ENCODE results near the gene SAP25.

DNA sequence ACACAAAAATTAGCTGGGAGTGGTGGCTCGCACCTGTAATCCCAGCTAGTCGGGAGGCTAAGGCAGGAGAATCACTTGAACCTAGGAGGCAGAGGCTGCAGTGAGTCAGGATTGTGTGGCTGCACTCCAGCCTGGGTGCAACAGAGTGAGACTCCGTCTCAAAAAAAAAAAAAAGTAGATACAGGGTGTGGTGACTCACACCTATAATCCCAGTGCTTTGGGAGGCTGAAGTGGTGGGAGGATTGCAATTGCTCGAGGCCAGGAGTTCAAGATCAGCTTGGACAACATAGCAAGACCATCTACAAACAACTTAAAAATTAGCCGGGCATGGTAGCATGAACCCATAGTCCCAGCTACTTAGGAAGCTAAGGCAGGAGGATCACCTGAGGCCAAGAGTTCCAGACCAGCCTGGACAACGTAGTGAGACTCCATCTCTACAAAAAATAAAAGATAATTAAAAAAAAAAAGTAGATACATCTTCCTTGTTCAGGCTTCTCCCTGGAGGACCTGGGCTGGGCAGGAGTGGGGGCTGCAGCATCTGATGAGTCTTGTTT lies 40.7 kb upstream of the SAP25 start:
- TF ChIP-seq, protein P1, sequence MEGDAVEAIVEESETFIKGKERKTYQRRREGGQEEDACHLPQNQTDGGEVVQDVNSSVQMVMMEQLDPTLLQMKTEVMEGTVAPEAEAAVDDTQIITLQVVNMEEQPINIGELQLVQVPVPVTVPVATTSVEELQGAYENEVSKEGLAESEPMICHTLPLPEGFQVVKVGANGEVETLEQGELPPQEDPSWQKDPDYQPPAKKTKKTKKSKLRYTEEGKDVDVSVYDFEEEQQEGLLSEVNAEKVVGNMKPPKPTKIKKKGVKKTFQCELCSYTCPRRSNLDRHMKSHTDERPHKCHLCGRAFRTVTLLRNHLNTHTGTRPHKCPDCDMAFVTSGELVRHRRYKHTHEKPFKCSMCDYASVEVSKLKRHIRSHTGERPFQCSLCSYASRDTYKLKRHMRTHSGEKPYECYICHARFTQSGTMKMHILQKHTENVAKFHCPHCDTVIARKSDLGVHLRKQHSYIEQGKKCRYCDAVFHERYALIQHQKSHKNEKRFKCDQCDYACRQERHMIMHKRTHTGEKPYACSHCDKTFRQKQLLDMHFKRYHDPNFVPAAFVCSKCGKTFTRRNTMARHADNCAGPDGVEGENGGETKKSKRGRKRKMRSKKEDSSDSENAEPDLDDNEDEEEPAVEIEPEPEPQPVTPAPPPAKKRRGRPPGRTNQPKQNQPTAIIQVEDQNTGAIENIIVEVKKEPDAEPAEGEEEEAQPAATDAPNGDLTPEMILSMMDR (IDR thresholded peaks at IDR 0.05) = no peak
- TF ChIP-seq POLR2A (IDR thresholded peaks at IDR 0.05) = no peak
- no peak for TF ChIP-seq POLR2AphosphoS5 (IDR thresholded peaks at IDR 0.05)

All from transverse colon (tissue), 4 donors.